AG20443 (cell line): ENCODE results near the gene TP53RK.
A peak's percentile ranks its signal among the peaks of the same experiment; 100 is the strongest.

Experiments
- DNase-seq: peaks from one replicate; pipeline ENCODE4 v3.0.0; 2012; ENCODE audit warnings: low spot score, mixed read lengths

Gene TP53RK

GRCh38 chr20:46706242-46706641, 17.0 kb upstream of the TP53RK start:
- no peak for DNase-seq

- DNase-seq: peak; percentile 75
Measured at GRCh38 chr20:46705378-46705729, 16.1 kb upstream of the TP53RK start.

- DNase-seq: no peak
Measured at GRCh38 chr20:46704714-46705377, 15.6 kb upstream of the TP53RK start.

- DNase-seq: no peak
Measured at GRCh38 chr20:46703435-46703834, 14.2 kb upstream of the TP53RK start.

- DNase-seq: no peak
Measured at GRCh38 chr20:46702447-46703203, 13.4 kb upstream of the TP53RK start.

GRCh38 chr20:46701986-46702385, 12.7 kb upstream of the TP53RK start:
- no peak for DNase-seq

- DNase-seq: peak; percentile 61
Measured at GRCh38 chr20:46701556-46701955, 12.3 kb upstream of the TP53RK start.

GRCh38 chr20:46701057-46701456, 11.8 kb upstream of the TP53RK start:
- DNase-seq: no peak

GRCh38 chr20:46700481-46700880, 11.2 kb upstream of the TP53RK start:
- no peak for DNase-seq

- peak; percentile 35 for DNase-seq
Measured at GRCh38 chr20:46699651-46700359, 10.6 kb upstream of the TP53RK start.

GRCh38 chr20:46698788-46699187, 9.5 kb upstream of the TP53RK start:
- no peak for DNase-seq

- no peak for DNase-seq
Measured at GRCh38 chr20:46696791-46697279, 7.6 kb upstream of the TP53RK start.

GRCh38 chr20:46695892-46696291, 6.6 kb upstream of the TP53RK start:
- peak; percentile 54 for DNase-seq

GRCh38 chr20:46694484-46694883, 5.2 kb upstream of the TP53RK start:
- peak; percentile 40 for DNase-seq

- no peak for DNase-seq
Measured at GRCh38 chr20:46691196-46691595, 2.0 kb upstream of the TP53RK start.

GRCh38 chr20:46690219-46691106, 1.2 kb upstream of the TP53RK start:
- no peak for DNase-seq

- DNase-seq: no peak
Measured at GRCh38 chr20:46689754-46690085, 476 bp upstream of the TP53RK start.

GRCh38 chr20:46688151-46689081, 828 bp downstream of the TP53RK start:
- DNase-seq: no peak

GRCh38 chr20:46683939-46684750, 5.1 kb downstream of the TP53RK start:
- DNase-seq: peak; percentile 86

GRCh38 chr20:46683668-46683938, 5.6 kb downstream of the TP53RK start:
- no peak for DNase-seq
